ENCODE results near the gene MEIG1. TPM values are rescaled to one million over a fixed set of nuclear protein-coding genes. Genes with fewer than 3 reads are reported as not detected.
"Not testable (repeated sequence)": the region's sequence is repeated elsewhere in the genome, so short reads cannot be mapped to it uniquely, and the experiment has no call there.

Gene MEIG1
- total RNA-seq, 2 donors from 2014 or later, result not detected

DNA sequence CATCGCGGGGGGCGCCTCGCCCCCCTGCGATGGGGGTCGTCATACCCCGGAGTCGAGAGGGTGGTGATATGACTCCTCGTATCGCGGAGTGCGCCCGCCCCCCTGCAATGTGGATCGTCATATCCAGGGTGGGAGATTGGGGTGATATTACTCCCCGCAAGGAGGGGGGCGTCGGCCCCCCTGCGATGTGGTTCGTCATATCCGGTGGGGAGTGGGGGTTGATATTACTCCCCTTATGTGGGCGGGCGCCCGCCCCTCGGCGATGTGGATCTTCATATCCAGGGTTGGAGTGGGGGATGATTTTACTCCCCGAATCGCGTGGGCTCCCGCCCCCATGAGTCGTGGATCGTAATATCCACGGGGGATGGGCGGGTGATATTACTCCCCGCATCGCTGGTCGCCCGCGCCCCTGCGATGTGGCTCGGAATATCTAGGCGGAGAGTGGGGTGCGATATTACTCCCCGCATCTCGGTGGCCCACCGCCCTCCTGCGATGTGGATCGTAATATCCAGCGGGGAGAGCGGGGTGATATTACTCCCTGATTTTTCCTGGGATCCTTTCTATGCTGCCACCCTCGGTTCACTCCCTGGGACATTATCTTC lies 36.9 kb downstream of the MEIG1 start:
- H3K4me1 ChIP-seq (ENCODE audit: control insufficient read depth in 1 of 2, low read depth in 2 of 2), result no peaks in the 10 kb centered on the region
- H3K4me3 ChIP-seq, result no peak overlapping the region
- TF ChIP-seq, protein P1, sequence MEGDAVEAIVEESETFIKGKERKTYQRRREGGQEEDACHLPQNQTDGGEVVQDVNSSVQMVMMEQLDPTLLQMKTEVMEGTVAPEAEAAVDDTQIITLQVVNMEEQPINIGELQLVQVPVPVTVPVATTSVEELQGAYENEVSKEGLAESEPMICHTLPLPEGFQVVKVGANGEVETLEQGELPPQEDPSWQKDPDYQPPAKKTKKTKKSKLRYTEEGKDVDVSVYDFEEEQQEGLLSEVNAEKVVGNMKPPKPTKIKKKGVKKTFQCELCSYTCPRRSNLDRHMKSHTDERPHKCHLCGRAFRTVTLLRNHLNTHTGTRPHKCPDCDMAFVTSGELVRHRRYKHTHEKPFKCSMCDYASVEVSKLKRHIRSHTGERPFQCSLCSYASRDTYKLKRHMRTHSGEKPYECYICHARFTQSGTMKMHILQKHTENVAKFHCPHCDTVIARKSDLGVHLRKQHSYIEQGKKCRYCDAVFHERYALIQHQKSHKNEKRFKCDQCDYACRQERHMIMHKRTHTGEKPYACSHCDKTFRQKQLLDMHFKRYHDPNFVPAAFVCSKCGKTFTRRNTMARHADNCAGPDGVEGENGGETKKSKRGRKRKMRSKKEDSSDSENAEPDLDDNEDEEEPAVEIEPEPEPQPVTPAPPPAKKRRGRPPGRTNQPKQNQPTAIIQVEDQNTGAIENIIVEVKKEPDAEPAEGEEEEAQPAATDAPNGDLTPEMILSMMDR (IDR thresholded peaks at IDR 0.05), result no peak
- ATAC-seq (ENCODE audit: insufficient number of reproducible peaks, low FRiP score, low read depth) (no peak), DNase-seq (ENCODE audit: low spot score) (no peak)
- H3K27me3 ChIP-seq (replicated peaks; ENCODE audit: insufficient read depth), result no peaks in the 10 kb centered on the region
- no peaks in the 10 kb centered on the region for H3K36me3 ChIP-seq
- no peaks in the 10 kb centered on the region for H3K9me3 ChIP-seq
- H3K27ac ChIP-seq, result no peak overlapping the region

DNA sequence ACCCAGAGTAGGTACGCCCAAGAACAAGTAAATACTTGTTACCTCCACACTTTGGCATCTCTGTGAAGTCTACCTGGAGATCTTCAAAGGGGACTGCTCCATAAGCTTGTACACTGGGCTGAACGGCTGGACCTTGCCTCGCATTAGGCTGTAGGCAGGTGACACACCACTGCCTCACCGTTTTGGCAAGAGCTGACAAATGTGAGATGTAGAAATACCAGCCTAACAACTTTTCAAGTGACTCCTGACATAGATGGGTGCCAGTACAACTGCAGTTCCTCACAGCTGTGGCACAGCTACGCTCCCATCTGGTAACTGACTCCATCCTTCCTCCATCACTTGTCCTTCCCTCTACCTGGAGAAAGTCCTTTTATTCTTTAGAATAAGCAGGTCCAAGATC lies 54.3 kb downstream of the MEIG1 start:
- not testable (repeated sequence) for ATAC-seq (ENCODE audit: insufficient number of reproducible peaks, low FRiP score, low read depth); H3K27ac ChIP-seq; DNase-seq (ENCODE audit: low spot score); H3K27me3 ChIP-seq (replicated peaks; ENCODE audit: insufficient read depth); H3K36me3 ChIP-seq; H3K9me3 ChIP-seq; H3K4me3 ChIP-seq; H3K4me1 ChIP-seq (ENCODE audit: control insufficient read depth in 1 of 2, low read depth in 2 of 2)

DNA sequence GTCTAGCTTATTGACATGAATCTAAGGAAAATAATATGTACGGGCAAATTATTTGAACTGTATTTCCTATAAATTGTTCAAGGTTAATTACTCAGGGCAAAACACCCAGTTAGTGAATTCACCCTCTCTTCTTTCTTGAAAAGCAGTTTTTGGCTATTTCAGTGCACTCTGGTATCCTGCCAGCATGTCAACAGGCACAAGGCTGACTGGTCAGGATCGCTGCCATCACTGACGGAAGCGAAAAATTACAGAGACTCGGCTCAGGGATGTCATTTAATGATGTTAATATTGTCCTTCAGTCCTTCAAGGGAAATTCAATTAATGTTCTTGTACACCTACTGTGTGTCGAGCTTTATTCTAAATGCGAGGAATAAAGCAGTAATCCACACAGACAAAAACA lies 56.3 kb downstream of the MEIG1 start:
- H3K27me3 ChIP-seq (replicated peaks; ENCODE audit: insufficient read depth), result no peaks in the 10 kb centered on the region
- no peak for ATAC-seq (ENCODE audit: insufficient number of reproducible peaks, low FRiP score, low read depth)
- H3K27ac ChIP-seq, result no peak overlapping the region
- no peak for DNase-seq (ENCODE audit: low spot score)
- no peaks in the 10 kb centered on the region for H3K36me3 ChIP-seq
- TF ChIP-seq, protein P1 (IDR thresholded peaks at IDR 0.05), result no peak
- no peaks in the 10 kb centered on the region for H3K4me1 ChIP-seq (ENCODE audit: control insufficient read depth in 1 of 2, low read depth in 2 of 2)
- no peaks in the 10 kb centered on the region for H3K9me3 ChIP-seq
- no peak overlapping the region for H3K4me3 ChIP-seq

DNA sequence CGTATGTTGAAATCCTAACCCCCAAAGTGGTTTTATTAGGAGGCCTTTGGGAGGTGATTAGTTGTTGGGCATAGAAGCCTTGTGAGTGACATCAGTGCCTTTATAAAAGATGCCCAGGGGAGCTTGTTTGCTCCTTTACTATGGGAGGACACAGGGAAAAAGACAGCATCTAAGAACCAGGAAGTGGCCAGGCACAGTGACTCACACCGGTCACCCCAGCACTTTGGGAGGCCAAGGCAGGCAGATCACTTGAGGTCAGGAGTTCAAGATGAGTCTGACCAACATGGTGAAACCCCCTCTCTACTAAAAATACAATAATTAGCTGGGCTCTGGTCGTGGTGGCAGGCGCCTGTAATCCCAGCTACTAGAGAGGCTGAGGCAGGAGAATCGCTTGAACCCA lies 61.8 kb downstream of the MEIG1 start:
- not testable (repeated sequence) for ATAC-seq (ENCODE audit: insufficient number of reproducible peaks, low FRiP score, low read depth); H3K27ac ChIP-seq; H3K27me3 ChIP-seq (replicated peaks; ENCODE audit: insufficient read depth); DNase-seq (ENCODE audit: low spot score); H3K9me3 ChIP-seq; H3K4me3 ChIP-seq; H3K4me1 ChIP-seq (ENCODE audit: control insufficient read depth in 1 of 2, low read depth in 2 of 2); H3K36me3 ChIP-seq

Other genes with a start within 250 kb of the MEIG1 start
- gene FAM107B, start 184.5 kb upstream of the MEIG1 start, total RNA-seq, result 10 to 100 TPM; 33.6 to 50.6 TPM
- gene CDNF, start 121.4 kb upstream of the MEIG1 start, total RNA-seq, result 1 to 10 TPM; 2.5 to 3.4 TPM
- 10 to 100 TPM in 1 of 2 donors, 1 to 10 TPM in 1; 7.7 to 16.0 TPM for gene HSPA14, start 121.1 kb upstream of the MEIG1 start, total RNA-seq
- gene MSANTD7, start 121.1 kb upstream of the MEIG1 start, total RNA-seq, result 10 to 100 TPM in 1 of 2 donors, 1 to 10 TPM in 1; 6.4 to 10.6 TPM
- gene SUV39H2, start 80.5 kb upstream of the MEIG1 start, total RNA-seq, result 10 to 100 TPM in 1 of 2 donors, under 1 TPM in 1; 0.95 to 12.2 TPM
- 1 to 10 TPM; 6.9 to 9.9 TPM for gene DCLRE1C, start 5.3 kb upstream of the MEIG1 start, total RNA-seq
- 1 to 10 TPM in 1 of 2 donors, not detected in 1; 2.5 TPM for gene OLAH, start 84.6 kb downstream of the MEIG1 start, total RNA-seq
- under 1 TPM; 0.41 to 0.63 TPM for gene ACBD7, start 129.4 kb downstream of the MEIG1 start, total RNA-seq
- 10 to 100 TPM in 1 of 2 donors, 1 to 10 TPM in 1; 7.3 to 13.1 TPM for gene RPP38, start 138.0 kb downstream of the MEIG1 start, total RNA-seq
- 10 to 100 TPM; 15.0 to 18.7 TPM for gene NMT2, start 209.3 kb downstream of the MEIG1 start, total RNA-seq